K562 (cell line): Measurements from ENCODE around the gene PHC3. TPM values are rescaled to one million over a fixed set of nuclear protein-coding genes. Genes with fewer than 3 reads are reported as not detected.

Experiments used
- ATAC-seq: fragments of 200-7000 bp; cut with Tn5 transposase; 3 replicates; pipeline ENCODE4 v1.9.1; 2020; ENCODE audit warnings: moderate library complexity
- BruUV-seq: library from RNA; stranded (reverse); fragments of 400-500 nt; replicated peaks from 2 replicates; lab custom pipeline; 2021; lab: Mats Ljungman, UMichigan
- CTCF ChIA-PET: fragments of 300-600 bp; formaldehyde crosslinking; extraction: SDS; loops from one replicate; lab custom pipeline; 2021; ENCODE audit warnings: low intra/inter-chr PET ratio; lab: Yijun Ruan, JAX
- POLR2A ChIA-PET: fragments of 300-600, 350-650 bp; sonication (Branson Sonifier 250); formaldehyde crosslinking; extraction: SDS; loops from one replicate; lab custom pipeline; 2021; ENCODE audit warnings: antibody characterized with exemption, inconsistent platforms; lab: Yijun Ruan, JAX
- DNase-seq, 4 experiments: peaks; one replicate each; pipeline versions ENCODE4 v3.0.0 to v3.0.0-alpha.2; 2011 to 2018; ENCODE audit warnings: low spot score in 3 of 4, mixed read lengths in 3 of 4; ENCODE audit errors: extremely low read depth in 1 of 4
- FAIRE-seq: peaks from 2 replicates; lab custom pipeline; 2011; peaks lifted over from hg19 to GRCh38; lab: Jason Lieb, UNC
- H2AFZ ChIP-seq: 2 replicates; pipeline ENCODE4 v1.6.0; 2011; ENCODE audit warnings: low read depth, low read length, control low read depth, inconsistent platforms
- H3K27ac ChIP-seq: fragments of 200-600 bp; 3 replicates; pipeline ENCODE4 v1.8.0; 2011; ENCODE audit warnings: low read depth, mild to moderate bottlenecking, control low read depth, inconsistent platforms, low read length, moderate library complexity, mixed read lengths; ENCODE audit errors: extremely low read depth
- H3K27me3 ChIP-seq, 2 experiments: fragments of 300-600 bp in 1 of 2; 2 replicates in 1 of 2; 3 replicates in 1 of 2; pipeline versions ENCODE4 v1.6.0 to v1.8.0; 2011; ENCODE audit warnings: inconsistent platforms in 2 of 2, low read length in 2 of 2, mild to moderate bottlenecking in 1 of 2, mixed read lengths in 1 of 2, moderate library complexity in 1 of 2; ENCODE audit not compliant: control insufficient read depth in 2 of 2, insufficient read depth in 2 of 2
- H3K36me3 ChIP-seq: fragments of 300-600 bp; 3 replicates; pipeline ENCODE4 v1.8.0; 2011; ENCODE audit warnings: mild to moderate bottlenecking, low read length, inconsistent platforms; ENCODE audit not compliant: control insufficient read depth, insufficient read depth
- H3K4me1 ChIP-seq, 2 experiments: fragments of 200-600 bp in 1 of 2; replicated peaks in 1 of 2; 2 replicates in 1 of 2; 3 replicates in 1 of 2; pipeline versions ENCODE4 v1.5.1 to v1.8.0; 2011; ENCODE audit warnings: inconsistent platforms in 2 of 2, low read length in 2 of 2, mild to moderate bottlenecking in 1 of 2, mixed read lengths in 1 of 2, moderate library complexity in 1 of 2; ENCODE audit not compliant: control insufficient read depth in 2 of 2, insufficient read depth in 2 of 2
- H3K4me2 ChIP-seq: 2 replicates; pipeline ENCODE4 v1.6.1; 2011; ENCODE audit warnings: low read length, control low read depth, inconsistent platforms, mixed read lengths; ENCODE audit not compliant: insufficient read depth
- H3K4me3 ChIP-seq: fragments of 200-600 bp; sonication (generic), shearing (Covaris generic); 2 replicates; pipeline ENCODE4 v1.5.1; 2016; ENCODE audit warnings: control low read depth, inconsistent platforms
- H3K79me2 ChIP-seq: fragments of 200-600 bp; 3 replicates; pipeline ENCODE4 v1.8.0; 2011; ENCODE audit warnings: low read length, inconsistent platforms; ENCODE audit not compliant: control insufficient read depth, insufficient read depth
- H3K9ac ChIP-seq, 2 experiments: 2 replicates each; pipeline versions ENCODE4 v1.6.0 to v1.6.1; 2011; ENCODE audit warnings: low read depth in 2 of 2, low read length in 2 of 2, control low read depth in 1 of 2, inconsistent platforms in 1 of 2, mild to moderate bottlenecking in 1 of 2, mixed read lengths in 1 of 2; ENCODE audit not compliant: insufficient read depth in 1 of 2
- H3K9me1 ChIP-seq: one replicate; pipeline ENCODE4 v1.6.0; 2011; ENCODE audit warnings: inconsistent platforms, mild to moderate bottlenecking, low read length, moderate library complexity; ENCODE audit not compliant: control insufficient read depth, insufficient read depth
- H3K9me3 ChIP-seq: replicated peaks from 2 replicates; pipeline ENCODE4 v1.5.1; 2011; ENCODE audit warnings: low read depth, low read length, inconsistent platforms; ENCODE audit not compliant: control insufficient read depth, insufficient read depth
- H4K20me1 ChIP-seq: replicated peaks from 2 replicates; pipeline ENCODE4 v1.6.1; 2011; ENCODE audit warnings: low read length, inconsistent platforms, mixed read lengths; ENCODE audit not compliant: control insufficient read depth, insufficient read depth
- BRD9 ChIP-seq: fragments of 450-650 bp; IDR thresholded peaks from 2 replicates; pipeline ENCODE4 v1.6.1; 2018; ENCODE audit warnings: low read depth; ENCODE audit not compliant: partially characterized antibody
- CXXC5 ChIP-seq: fragments of 250-450 bp; sonication (Bioruptor Pico); IDR thresholded peaks from 2 replicates; pipeline ENCODE4 v1.8.0; 2022; ENCODE audit warnings: inconsistent platforms, mild to moderate bottlenecking, moderate library complexity
- ESRRA ChIP-seq: fragments of 450-650 bp; IDR thresholded peaks from 2 replicates; pipeline ENCODE4 v1.6.1; 2014; ENCODE audit warnings: low read depth, mild to moderate bottlenecking, moderate library complexity, borderline replicate concordance
- FOXK1 ChIP-seq: sonication (generic); formaldehyde crosslinking; IDR thresholded peaks from 2 replicates; pipeline ENCODE4 v1.8.0; 2022; ENCODE audit warnings: missing genetic modification reagents, mild to moderate bottlenecking, borderline replicate concordance
- GTF2E2 ChIP-seq: fragments of 200-800 bp; sonication (Bioruptor generic); IDR thresholded peaks from 2 replicates; pipeline ENCODE4 v1.6.1; 2016; ENCODE audit warnings: missing genetic modification characterization, missing compliant biosample characterization
- KLF13 ChIP-seq: fragments of 450-650 bp; IDR thresholded peaks from 2 replicates; pipeline ENCODE4 v1.6.1; 2016; ENCODE audit warnings: missing genetic modification characterization, low read depth, mild to moderate bottlenecking, missing compliant biosample characterization, moderate library complexity, borderline replicate concordance
- MECOM ChIP-seq: fragments of 250-450 bp; sonication (Bioruptor Pico); IDR thresholded peaks from 2 replicates; pipeline ENCODE4 v1.8.0; 2022; ENCODE audit warnings: inconsistent platforms
- MTA1 ChIP-seq: fragments of 450-650 bp; IDR thresholded peaks from 2 replicates; pipeline ENCODE4 v1.6.1; 2017; ENCODE audit warnings: borderline replicate concordance
- NCOA4 ChIP-seq: fragments of 450-650 bp; IDR thresholded peaks from 2 replicates; pipeline ENCODE4 v1.6.1; 2018; ENCODE audit warnings: mild to moderate bottlenecking; ENCODE audit not compliant: partially characterized antibody
- TAF9B ChIP-seq: fragments of 450-650 bp; IDR thresholded peaks from 2 replicates; pipeline ENCODE4 v1.6.1; 2018; ENCODE audit warnings: mild to moderate bottlenecking; ENCODE audit not compliant: partially characterized antibody
- TEAD1 ChIP-seq, 2 experiments: fragments of 450-650 bp in 1 of 2; sonication (generic) in 1 of 2; formaldehyde crosslinking; IDR thresholded peaks; 2 replicates each; pipeline versions ENCODE4 v1.4.0 to v1.8.0; 2020 to 2022; ENCODE audit warnings: mild to moderate bottlenecking in 2 of 2, missing genetic modification reagents in 1 of 2
- WGBS: fragments of 100-300 bp; shearing (Covaris generic); methylation state at CpG from one replicate; pipeline ENCODE4 v1.1.6; 2016; ENCODE audit warnings: low coverage, mixed read lengths; ENCODE audit not compliant: insufficient coverage; ENCODE audit errors: missing lambda C conversion rate; 5-methylcytosine and 5-hydroxymethylcytosine counted together
- in situ Hi-C: fragments of 300-500 bp; cut with MboI; formaldehyde crosslinking; loops from 4 replicates; pipeline ENCODE4 v1.15.0; 2018; ENCODE audit warnings: inconsistent platforms, mixed read lengths
- intact Hi-C: fragments of 100-400 bp; cut with micrococcal nuclease; formaldehyde crosslinking; loops from 2 replicates; pipeline ENCODE4 v1.14.2; 2022
- polyA plus RNA-seq, 8 experiments: library from polyadenylated mRNA; depleted of rRNA in 4 of 8; stranded (reverse) in 5 of 8; unstranded in 3 of 8; fragments of >200 nt; fragmentation: Nextera tagmentation in 2 of 8; fragmentation: Illumina TruSeq in 1 of 8; extraction: Ambion mirVana in 2 of 8; extraction: Trizol in 1 of 8; gene quantifications; 2 replicates each; pipeline versions ENCODE4 v1.2.1 to v1.2.3, GENCODE V29; 2011 to 2014; ENCODE audit warnings: inconsistent platforms in 1 of 8, missing spikeins in 1 of 8
- total RNA-seq, 7 experiments: library from RNA; depleted of rRNA in 6 of 7; stranded (reverse); fragments of >200 nt in 6 of 7; fragmentation: Illumina TruSeq in 2 of 7; extraction: Trizol in 2 of 7; gene quantifications; 2 replicates each; pipeline versions ENCODE4 v1.2.1 to v1.2.3, GENCODE V29; 2011 to 2021; ENCODE audit warnings: low replicate concordance in 1 of 7
- TF ChIP-seq, protein P1 (sequence below): conservative IDR thresholded peaks from 2 replicates; pipeline ENCODE4 v1.6.1; 2011; ENCODE audit warnings: low read depth, mild to moderate bottlenecking, low read length; ENCODE audit not compliant: control insufficient read depth
- TF ChIP-seq, protein P2 (sequence below): fragments of 450-650 bp; IDR thresholded peaks from 2 replicates; pipeline ENCODE4 v1.6.1; 2016
- TF ChIP-seq, protein P3 (sequence below): sonication (generic); formaldehyde crosslinking; IDR thresholded peaks from 2 replicates; pipeline ENCODE4 v1.8.0; 2022; ENCODE audit warnings: mild to moderate bottlenecking, missing genetic modification reagents
- TF ChIP-seq, protein P4 (sequence below): sonication (generic); formaldehyde crosslinking; IDR thresholded peaks from 2 replicates; pipeline ENCODE4 v1.5.0; 2020; ENCODE audit warnings: missing genetic modification reagents
- TF ChIP-seq, protein P5 (sequence below): fragments of 450-650 bp; conservative IDR thresholded peaks from 2 replicates; pipeline ENCODE4 v1.6.1; 2016; ENCODE audit warnings: missing genetic modification characterization, low read depth, mild to moderate bottlenecking, missing compliant biosample characterization, moderate library complexity

The PHC3 gene
- total and polyA plus RNA-seq, 9 of the 15 experiments (the other 6 are each of a cell fraction or from before 2014, with no cell fraction given), result 3.1 to 21.6 (median 10.5) TPM

DNA sequence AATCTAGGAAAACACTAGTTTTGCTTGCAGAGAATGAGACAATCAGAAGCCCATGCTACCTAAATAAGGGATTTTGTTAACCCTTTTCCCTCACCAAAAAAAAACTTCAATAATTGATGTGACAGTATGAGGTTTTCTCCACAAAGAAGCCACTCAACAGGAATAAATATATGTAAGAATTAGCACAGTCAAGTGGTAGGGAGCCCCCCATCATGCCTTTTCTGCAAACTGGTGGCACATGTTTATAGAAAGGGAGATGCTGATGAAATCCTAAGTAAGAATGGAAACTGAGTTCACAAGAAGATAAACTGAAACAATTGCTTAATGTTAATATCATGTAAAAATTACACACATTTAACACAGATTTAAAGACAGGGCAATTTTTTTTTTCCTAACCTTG, 51.0 kb downstream of the PHC3 start (continued):
- TF ChIP-seq MECOM (CRISPR knock-in tag), result peak; percentile 53; the same call in 1 of the 2 replicates
- TF ChIP-seq KLF13 (tag), result no peak
- peak; percentile 62 for TF ChIP-seq CXXC5 (CRISPR knock-in tag)
- TF ChIP-seq, all 486 proteins: peak for 18

DNA sequence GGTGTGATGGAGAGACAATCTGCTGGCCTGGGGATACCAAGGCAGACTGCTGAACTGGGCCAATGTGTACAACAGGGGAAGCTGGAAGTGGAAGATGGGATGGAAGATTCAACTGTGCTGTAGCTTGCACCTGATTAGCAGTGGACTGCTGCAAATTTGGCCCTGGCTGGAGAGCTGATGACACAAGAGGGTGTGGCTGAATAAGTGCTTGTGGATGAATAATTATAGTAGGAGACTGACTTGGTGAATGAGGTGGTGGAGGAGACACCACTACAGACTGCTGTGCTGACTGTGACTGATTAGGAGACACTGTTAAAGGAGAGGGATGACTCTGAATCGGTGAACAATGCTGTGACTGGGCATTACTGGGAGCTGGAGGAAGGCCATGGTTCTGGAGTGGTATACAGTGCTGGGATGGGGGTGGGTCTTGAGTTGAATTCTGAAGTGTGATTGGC, 52.5 kb downstream of the PHC3 start:
- intact Hi-C loops (no loop called here), in situ Hi-C loops (no loop called here)
- peak; percentile 81 for ATAC-seq
- Histone ChIP-seq H4K20me1 (no peaks in the 10 kb centered on the region), H3K4me1 (peaks cover 0 to 3% of the 10 kb centered on the region in 2 experiments; a peak in 3 of 5 replicates), H3K27me3 (no peaks in the 10 kb centered on the region), H3K27ac (peak overlapping the region; percentile 20; the same call in 1 of the 3 replicates), H3K9me1 (no peaks in the 10 kb centered on the region), H3K9me3 (no peaks in the 10 kb centered on the region), H2AFZ (no peak overlapping the region), H3K9ac (peak overlapping the region in 1 of 2 experiments; percentile 5; a peak in 1 of 4 replicates), H3K4me3 (no peak overlapping the region), H3K4me2 (no peak overlapping the region), H3K79me2 (0 out of 3 replicates have a peak, but pooled peaks cover 7% of the 10 kb centered on the region), H3K36me3 (peaks cover 55% of the 10 kb centered on the region)
- DNase-seq, result peak in 3 of 4 experiments; percentile 12 to 44 (median 38)
- CTCF ChIA-PET, result no interaction called here
- POLR2A ChIA-PET, result interaction anchor here (0.6 to 1.2 kb wide), 5 partner anchors 13 to 737 kb away, joined by 3 read pairs; no protein-coding TSS in a partner anchor
- FAIRE-seq, result peak; percentile 37
- WGBS, result 18% methylated on average over 1 of the region's 1 CpG
- TSS peak; percentile 20 for BruUV-seq
- TF ChIP-seq, protein P1, sequence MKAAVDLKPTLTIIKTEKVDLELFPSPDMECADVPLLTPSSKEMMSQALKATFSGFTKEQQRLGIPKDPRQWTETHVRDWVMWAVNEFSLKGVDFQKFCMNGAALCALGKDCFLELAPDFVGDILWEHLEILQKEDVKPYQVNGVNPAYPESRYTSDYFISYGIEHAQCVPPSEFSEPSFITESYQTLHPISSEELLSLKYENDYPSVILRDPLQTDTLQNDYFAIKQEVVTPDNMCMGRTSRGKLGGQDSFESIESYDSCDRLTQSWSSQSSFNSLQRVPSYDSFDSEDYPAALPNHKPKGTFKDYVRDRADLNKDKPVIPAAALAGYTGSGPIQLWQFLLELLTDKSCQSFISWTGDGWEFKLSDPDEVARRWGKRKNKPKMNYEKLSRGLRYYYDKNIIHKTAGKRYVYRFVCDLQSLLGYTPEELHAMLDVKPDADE, result no peak
- TF ChIP-seq NCOA4 (no peak), BRD9 (no peak), MTA1 (no peak), TAF9B (no peak), TEAD1 (CRISPR knock-in tag; IDR thresholded peaks at IDR 0.05) (no peak), ESRRA (no peak), GTF2E2 (no peak), FOXK1 (CRISPR knock-in tag) (no peak)
- TF ChIP-seq, protein P2, sequence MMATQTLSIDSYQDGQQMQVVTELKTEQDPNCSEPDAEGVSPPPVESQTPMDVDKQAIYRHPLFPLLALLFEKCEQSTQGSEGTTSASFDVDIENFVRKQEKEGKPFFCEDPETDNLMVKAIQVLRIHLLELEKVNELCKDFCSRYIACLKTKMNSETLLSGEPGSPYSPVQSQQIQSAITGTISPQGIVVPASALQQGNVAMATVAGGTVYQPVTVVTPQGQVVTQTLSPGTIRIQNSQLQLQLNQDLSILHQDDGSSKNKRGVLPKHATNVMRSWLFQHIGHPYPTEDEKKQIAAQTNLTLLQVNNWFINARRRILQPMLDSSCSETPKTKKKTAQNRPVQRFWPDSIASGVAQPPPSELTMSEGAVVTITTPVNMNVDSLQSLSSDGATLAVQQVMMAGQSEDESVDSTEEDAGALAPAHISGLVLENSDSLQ, result peak; percentile 85
- TF ChIP-seq, protein P3, sequence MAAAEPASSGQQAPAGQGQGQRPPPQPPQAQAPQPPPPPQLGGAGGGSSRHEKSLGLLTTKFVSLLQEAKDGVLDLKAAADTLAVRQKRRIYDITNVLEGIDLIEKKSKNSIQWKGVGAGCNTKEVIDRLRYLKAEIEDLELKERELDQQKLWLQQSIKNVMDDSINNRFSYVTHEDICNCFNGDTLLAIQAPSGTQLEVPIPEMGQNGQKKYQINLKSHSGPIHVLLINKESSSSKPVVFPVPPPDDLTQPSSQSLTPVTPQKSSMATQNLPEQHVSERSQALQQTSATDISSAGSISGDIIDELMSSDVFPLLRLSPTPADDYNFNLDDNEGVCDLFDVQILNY (CRISPR knock-in tag), result no peak
- TF ChIP-seq, protein P4, sequence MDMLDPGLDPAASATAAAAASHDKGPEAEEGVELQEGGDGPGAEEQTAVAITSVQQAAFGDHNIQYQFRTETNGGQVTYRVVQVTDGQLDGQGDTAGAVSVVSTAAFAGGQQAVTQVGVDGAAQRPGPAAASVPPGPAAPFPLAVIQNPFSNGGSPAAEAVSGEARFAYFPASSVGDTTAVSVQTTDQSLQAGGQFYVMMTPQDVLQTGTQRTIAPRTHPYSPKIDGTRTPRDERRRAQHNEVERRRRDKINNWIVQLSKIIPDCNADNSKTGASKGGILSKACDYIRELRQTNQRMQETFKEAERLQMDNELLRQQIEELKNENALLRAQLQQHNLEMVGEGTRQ, result no peak
- TF ChIP-seq, protein P5, sequence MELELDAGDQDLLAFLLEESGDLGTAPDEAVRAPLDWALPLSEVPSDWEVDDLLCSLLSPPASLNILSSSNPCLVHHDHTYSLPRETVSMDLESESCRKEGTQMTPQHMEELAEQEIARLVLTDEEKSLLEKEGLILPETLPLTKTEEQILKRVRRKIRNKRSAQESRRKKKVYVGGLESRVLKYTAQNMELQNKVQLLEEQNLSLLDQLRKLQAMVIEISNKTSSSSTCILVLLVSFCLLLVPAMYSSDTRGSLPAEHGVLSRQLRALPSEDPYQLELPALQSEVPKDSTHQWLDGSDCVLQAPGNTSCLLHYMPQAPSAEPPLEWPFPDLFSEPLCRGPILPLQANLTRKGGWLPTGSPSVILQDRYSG (tag), result no peak
